WTC11 (cell line): ENCODE data around the gene CD1D.

ENCODE experiments used
- ATF1 ChIP-seq: sonication (generic); formaldehyde crosslinking; IDR thresholded peaks from 2 replicates; pipeline ENCODE4 v1.8.1; 2023; ENCODE audit warnings: mild to moderate bottlenecking, moderate library complexity, missing genetic modification reagents
- CREM ChIP-seq: sonication (generic); formaldehyde crosslinking; IDR thresholded peaks from 2 replicates; pipeline ENCODE4 v1.8.1; 2022; ENCODE audit warnings: mild to moderate bottlenecking, missing genetic modification reagents, moderate library complexity
- CTCF ChIP-seq: fragments of 200-600 bp; IDR thresholded peaks from 2 replicates; pipeline ENCODE4 v1.8.0; 2022; ENCODE audit warnings: antibody characterized with exemption
- ETV6 ChIP-seq: sonication (generic); formaldehyde crosslinking; IDR thresholded peaks from 2 replicates; pipeline ENCODE4 v1.8.1; 2022; ENCODE audit warnings: mild to moderate bottlenecking, missing genetic modification reagents
- MAX ChIP-seq: sonication (generic); formaldehyde crosslinking; IDR thresholded peaks from 2 replicates; pipeline ENCODE4 v1.8.0; 2022; ENCODE audit warnings: mild to moderate bottlenecking, missing genetic modification reagents
- PRDM15 ChIP-seq: sonication (generic); formaldehyde crosslinking; IDR thresholded peaks from 2 replicates; pipeline ENCODE4 v1.8.0; 2022; ENCODE audit warnings: missing genetic modification reagents
- TCF7 ChIP-seq: sonication (generic); formaldehyde crosslinking; IDR thresholded peaks from 2 replicates; pipeline ENCODE4 v1.8.0; 2022; ENCODE audit warnings: mild to moderate bottlenecking, low read depth, missing genetic modification reagents, moderate library complexity
- ZBTB43 ChIP-seq: sonication (generic); formaldehyde crosslinking; IDR thresholded peaks from 2 replicates; pipeline ENCODE4 v1.8.1; 2023; ENCODE audit warnings: mild to moderate bottlenecking, missing genetic modification reagents
- ZNF263 ChIP-seq: sonication (generic); formaldehyde crosslinking; IDR thresholded peaks from 2 replicates; pipeline ENCODE4 v1.8.1; 2022; ENCODE audit warnings: low read depth, mild to moderate bottlenecking, moderate library complexity, missing genetic modification reagents
- TF ChIP-seq, protein P1 (sequence below): sonication (generic); formaldehyde crosslinking; IDR thresholded peaks from 2 replicates; pipeline ENCODE4 v1.8.1; 2023; ENCODE audit warnings: mild to moderate bottlenecking, missing genetic modification reagents, moderate library complexity
- TF ChIP-seq, protein P2 (sequence below): sonication (generic); formaldehyde crosslinking; IDR thresholded peaks from 2 replicates; pipeline ENCODE4 v1.8.1; 2023; ENCODE audit warnings: mild to moderate bottlenecking, moderate library complexity, missing genetic modification reagents

GRCh38 chr1:158208586-158209116 is 28.0 kb downstream of the CD1D start:
- TF ChIP-seq CTCF (no peak), MAX (CRISPR knock-in tag) (no peak), CREM (CRISPR knock-in tag) (no peak), ETV6 (CRISPR knock-in tag) (no peak), TCF7 (CRISPR knock-in tag) (no peak), ZBTB43 (CRISPR knock-in tag) (no peak), ZNF263 (CRISPR knock-in tag) (no peak), ATF1 (CRISPR knock-in tag) (no peak), PRDM15 (CRISPR knock-in tag) (no peak)
- TF ChIP-seq, protein P1, sequence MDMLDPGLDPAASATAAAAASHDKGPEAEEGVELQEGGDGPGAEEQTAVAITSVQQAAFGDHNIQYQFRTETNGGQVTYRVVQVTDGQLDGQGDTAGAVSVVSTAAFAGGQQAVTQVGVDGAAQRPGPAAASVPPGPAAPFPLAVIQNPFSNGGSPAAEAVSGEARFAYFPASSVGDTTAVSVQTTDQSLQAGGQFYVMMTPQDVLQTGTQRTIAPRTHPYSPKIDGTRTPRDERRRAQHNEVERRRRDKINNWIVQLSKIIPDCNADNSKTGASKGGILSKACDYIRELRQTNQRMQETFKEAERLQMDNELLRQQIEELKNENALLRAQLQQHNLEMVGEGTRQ, result no peak
- TF ChIP-seq, protein P2, sequence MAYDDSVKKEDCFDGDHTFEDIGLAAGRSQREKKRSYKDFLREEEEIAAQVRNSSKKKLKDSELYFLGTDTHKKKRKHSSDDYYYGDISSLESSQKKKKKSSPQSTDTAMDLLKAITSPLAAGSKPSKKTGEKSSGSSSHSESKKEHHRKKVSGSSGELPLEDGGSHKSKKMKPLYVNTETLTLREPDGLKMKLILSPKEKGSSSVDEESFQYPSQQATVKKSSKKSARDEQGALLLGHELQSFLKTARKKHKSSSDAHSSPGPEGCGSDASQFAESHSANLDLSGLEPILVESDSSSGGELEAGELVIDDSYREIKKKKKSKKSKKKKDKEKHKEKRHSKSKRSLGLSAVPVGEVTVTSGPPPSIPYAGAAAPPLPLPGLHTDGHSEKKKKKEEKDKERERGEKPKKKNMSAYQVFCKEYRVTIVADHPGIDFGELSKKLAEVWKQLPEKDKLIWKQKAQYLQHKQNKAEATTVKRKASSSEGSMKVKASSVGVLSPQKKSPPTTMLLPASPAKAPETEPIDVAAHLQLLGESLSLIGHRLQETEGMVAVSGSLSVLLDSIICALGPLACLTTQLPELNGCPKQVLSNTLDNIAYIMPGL, result no peak
